Epithelial cell of prostate (primary cell): ENCODE results near the gene SLC51A.
A peak's percentile ranks its signal among the peaks of the same experiment; 100 is the strongest.
"Not testable (repeated sequence)": the region's sequence is repeated elsewhere in the genome, so short reads cannot be mapped to it uniquely, and the experiment has no call there.

Experiments used
- DNase-seq: peaks from one replicate; pipeline ENCODE4 v3.0.0-alpha.2; 2011; ENCODE audit warnings: low read depth, low spot score
- H3K27ac ChIP-seq: fragments of 450-650 bp; 2 replicates; pipeline ENCODE4 v1.5.1; 2017; ENCODE audit warnings: mild to moderate bottlenecking

Gene SLC51A

DNA sequence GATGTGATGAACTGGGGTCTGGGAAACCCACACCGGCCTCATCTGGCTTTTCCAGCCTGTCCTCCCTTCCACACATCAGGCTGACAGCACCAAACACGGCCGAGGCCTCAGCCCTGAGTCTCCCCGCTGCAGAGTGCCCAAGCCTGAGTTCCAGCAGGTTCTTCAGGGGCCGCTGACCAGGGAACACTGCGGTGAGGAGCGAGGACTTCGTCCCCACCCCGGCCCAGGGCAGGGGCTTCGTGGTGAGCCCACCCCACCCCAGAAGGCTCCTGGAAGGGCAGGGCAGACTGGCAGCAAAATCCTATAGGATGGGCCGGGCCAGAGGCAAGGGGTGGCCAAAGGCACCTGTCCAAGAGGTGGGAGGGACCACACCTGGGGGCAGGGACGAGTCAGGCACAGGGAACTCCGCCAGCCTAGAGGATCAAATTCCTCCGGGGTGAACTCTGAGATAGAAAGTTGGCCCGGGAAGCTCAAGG is at the start of gene SLC51A:
Gene SLC51A (plus strand): TSS at position 446 of the 476 bp plus-strand sequence. CDS start 179 bp downstream, outside the sequence.
- no peak within 1 kb of the TSS for H3K27ac ChIP-seq

DNA sequence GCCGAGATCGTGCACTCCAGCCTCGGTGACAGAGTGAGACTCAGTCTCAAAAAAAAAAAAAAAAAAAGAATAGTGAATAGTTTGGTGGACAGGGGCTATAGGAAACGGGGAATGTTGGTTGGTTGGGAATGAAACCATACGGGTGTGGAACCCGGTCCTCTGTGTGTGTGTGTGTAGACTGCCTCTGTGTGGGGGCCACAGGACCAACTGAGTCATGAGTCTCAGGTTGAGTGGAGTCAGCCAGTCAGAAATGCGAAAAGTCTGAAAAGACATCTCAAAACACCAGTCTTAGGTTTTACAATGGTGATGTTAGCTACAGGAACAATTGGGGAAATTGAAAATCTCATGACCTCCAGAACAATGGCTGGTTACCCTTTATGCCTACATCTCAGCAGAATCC is 49.6 kb upstream of the SLC51A start:
- no peak overlapping the region for H3K27ac ChIP-seq
- no peak for DNase-seq

More for the DNA sequence above, at the start of gene SLC51A:
- DNase-seq: no peak

DNA sequence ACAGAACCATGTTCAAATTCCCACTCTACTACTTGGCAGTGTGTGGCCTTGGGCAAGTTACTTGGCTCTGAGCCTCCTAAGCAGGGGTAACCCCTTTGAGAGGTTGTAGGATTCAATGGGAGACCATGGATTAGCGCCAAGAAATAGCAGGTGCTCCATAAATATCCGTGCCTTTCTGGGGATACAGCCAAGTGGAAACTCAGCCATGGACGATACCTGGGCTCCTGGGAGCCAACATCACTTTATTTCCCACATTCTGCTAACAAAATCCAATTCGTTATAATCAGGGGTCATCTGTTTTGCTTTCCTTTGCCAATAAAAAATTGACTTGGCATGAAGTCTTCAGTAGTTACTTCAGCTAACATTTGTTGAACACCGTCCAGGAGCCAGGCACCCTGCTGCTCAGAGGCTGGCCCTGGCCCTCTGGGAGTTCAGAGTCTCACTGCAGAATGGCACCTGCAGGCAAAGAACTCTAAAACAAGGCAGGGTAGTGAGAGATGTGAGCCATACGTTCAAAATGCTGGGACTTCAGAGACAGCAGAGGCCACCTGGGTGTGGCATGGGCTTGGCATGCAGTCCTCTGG is 47.4 kb upstream of the SLC51A start:
- DNase-seq: no peak
- H3K27ac ChIP-seq: no peak overlapping the region

DNA sequence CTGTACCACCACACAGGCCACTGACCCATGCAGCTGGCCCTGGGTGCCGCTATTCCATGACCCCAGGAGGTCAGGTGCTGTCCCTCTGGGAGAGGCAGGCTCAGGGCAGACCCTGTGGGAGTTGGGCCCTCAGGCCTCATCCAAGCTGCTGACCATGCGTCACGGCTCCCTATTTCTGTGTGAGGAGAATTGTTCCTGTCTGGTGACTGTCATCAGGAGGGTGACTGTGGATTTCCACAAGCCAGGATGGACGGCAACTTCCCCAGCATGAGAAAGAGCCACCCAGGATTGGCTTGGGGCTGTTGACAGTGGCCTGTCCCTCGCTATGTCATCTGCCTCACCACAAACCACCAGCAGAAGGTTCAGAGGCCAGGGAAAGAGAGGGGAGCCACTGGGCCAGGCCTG is 46.5 kb upstream of the SLC51A start:
- no peak overlapping the region for H3K27ac ChIP-seq
- DNase-seq: no peak

DNA sequence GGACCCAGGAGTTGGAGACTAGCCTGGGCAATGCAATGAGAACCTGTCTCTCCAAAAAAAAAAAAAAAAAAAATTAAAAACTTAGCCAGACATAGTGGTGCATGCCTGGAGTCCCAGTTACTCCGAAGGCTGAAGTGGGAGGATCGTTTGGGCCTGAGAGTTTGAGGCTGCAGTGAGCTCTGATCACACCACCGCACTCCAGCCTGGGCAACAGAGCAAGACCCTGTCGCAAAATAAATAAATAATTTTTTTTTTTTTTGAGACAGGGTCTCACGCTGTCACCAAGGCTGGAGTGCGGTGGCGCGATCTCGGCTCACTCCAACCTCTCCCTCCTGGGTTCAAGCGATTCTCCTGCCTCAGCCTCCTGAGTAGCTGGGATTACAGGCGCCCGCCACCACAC is 46.0 kb upstream of the SLC51A start:
- not testable (repeated sequence) for H3K27ac ChIP-seq

DNA sequence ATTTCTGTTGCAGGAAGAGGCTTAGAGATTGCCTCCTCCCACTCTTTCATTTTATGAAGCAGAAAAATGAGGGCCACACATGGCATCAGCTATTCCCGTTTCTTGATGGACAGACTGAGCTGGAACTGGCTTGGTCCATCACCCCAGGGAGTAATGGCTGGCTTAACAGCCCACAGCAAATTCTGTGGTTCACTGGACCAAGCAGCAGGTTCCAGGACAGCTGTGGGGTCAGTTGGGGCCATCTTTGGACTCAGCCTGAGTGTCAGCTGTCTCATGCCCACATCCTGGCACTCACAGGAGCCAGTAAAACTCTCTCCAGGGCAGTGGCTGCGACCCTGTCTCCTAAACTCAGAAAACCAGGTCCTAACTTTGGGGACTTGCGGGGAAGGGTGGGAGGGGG is 41.7 kb upstream of the SLC51A start:
- DNase-seq: no peak

More for the DNA sequence above, 46.0 kb upstream of the SLC51A start:
- DNase-seq: not testable (repeated sequence)

DNA sequence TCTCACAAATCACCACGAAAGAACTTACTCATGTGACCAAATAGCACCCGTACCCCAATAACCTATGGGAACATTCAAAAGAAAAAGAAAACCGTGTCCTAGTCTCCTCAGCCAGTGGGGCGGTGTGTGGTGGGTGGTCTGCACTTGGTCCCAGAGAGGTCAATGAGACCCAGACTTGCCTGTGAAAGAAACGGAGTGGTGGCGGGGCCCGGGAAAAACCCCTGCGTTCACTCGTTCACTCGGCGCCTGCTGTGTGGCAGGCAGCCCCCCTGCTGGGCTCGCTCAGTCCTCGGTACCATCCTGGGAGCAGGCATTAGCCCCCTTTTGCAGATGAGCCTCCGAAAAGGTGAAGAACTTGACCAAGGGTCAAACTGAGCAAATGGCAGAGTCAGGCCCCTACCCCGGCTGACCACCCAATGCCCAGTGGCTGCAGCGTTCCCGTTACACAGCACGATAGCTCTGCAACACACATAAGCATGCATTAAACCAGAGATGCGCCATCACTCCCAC is 41.2 kb upstream of the SLC51A start:
- no peak overlapping the region for H3K27ac ChIP-seq
- no peak for DNase-seq

More for the DNA sequence above, 41.7 kb upstream of the SLC51A start:
- H3K27ac ChIP-seq: no peak overlapping the region

DNA sequence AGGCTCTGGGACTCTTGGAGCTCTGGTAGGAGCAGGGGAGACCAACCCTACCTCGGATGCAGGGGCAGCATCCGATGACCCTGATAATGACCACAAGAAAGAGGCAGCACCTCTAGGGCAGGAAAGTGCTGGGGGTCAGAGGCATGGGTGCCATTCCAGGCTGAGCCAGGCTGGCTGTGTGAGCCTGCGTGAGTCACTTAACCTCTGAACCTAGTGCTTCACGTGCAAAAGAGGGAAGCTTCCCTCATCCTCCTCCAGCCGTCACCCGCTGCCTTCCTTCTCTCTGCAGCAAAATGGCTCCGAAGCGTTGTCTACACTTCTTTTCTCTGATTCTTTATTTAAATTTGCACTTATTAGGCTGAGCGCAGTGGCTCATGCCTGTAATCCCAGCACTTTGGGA is 40.6 kb upstream of the SLC51A start:
- no peak overlapping the region for H3K27ac ChIP-seq
- no peak for DNase-seq

DNA sequence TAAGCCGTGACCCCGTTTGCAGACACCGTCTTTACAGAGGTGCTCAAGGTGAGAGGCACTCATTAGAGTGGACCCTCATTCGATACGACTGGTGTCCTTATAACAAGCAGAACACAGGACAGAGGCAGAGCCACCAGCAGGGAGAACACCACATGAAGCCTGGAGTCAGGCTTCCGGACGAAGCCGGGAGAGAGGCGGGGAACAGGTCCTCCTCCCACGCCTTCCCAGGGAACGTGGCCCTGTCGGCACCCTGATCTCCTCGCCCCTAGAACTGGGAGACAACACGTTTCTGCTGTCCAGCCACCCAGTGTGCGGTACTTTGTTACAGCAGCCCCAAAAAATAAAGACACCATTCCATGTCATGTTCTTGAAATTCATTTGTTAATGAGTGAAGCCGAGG is 38.8 kb upstream of the SLC51A start:
- DNase-seq: no peak
- no peak overlapping the region for H3K27ac ChIP-seq

DNA sequence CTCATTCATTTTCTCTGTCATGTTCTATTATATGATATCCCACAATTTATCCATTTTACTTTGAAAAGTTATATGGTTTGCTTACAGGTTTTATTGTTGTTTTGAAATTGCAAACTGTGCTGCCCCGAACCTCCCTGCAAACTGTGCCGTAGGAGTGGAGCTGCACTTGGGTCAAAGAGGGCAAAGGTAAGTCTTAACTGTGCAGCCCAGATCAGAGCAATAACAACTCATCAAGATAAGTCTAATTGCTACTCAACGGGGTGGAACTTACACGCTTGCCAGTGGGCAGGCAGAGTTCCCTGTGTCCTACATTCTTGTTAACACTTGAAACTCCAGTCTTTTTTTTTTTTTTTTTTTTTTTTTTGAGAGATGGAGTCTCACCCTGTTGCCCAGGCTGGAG is 38.4 kb upstream of the SLC51A start:
- no peak overlapping the region for H3K27ac ChIP-seq
- DNase-seq: no peak

DNA sequence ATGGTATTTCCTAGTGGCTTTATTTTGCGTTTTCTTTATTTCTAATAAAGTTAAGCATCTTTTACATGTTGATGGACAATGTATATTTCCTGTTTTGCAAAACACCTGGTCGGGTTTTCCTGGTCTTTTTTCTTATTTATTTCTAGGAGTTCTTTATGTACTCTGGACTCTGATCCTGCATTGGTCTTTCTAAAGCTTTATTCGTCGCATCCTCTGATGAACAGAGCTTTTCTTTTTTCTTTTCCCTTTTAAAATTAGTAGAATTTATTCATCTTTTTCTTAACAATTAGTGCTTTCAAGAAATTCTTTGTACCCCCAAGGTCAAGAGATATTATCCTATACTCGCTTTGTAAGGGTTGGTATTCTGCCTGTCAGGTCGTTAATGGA is 37.3 kb upstream of the SLC51A start:
- peak overlapping the region; percentile 57 for H3K27ac ChIP-seq
- no peak for DNase-seq

DNA sequence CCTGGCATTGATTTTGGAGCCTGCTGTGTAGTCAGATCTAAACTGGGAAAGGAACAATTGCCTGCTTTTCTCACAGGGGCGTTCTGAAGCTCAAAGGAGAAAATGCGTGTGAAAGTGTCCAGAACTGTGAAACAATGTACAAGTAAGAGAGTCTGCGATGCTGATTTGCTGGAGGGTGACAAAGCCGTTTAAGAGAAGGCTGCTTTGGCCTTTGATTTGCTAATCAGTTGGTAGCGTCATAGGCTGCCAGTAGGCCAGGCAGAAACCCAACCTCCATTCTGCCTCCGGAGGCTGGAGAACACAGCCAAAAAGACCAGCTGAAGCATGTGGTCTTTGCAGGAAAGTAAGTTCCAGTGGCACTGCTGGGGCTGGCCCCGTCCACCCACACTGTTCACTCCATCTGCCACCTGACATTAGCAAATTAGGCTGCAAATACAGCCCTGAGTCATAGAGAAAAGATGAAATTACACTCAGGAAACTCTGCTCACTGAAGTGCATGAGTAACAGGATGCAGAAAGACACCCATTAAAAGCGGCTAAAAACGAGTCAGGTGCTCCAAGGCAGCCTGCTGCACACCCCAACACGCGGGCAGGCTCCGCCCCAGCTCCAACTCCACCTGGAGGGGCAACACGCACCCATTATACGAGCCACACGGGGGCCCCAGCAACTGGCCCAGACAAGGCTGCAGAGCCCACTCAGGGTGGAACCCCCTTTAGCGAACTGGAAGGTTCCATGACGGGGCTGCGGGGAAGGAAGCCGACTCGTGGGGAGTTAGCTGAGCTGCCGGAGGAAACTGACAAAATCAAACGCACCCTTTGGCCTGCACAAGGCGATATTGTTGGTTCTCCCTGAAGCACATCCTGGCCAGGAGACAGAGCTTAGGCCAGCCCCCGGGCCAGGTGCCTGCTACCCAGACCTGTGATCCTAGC is 36.7 kb upstream of the SLC51A start:
- peak overlapping the region; percentile 57 for H3K27ac ChIP-seq
- DNase-seq: peak; percentile 67

DNA sequence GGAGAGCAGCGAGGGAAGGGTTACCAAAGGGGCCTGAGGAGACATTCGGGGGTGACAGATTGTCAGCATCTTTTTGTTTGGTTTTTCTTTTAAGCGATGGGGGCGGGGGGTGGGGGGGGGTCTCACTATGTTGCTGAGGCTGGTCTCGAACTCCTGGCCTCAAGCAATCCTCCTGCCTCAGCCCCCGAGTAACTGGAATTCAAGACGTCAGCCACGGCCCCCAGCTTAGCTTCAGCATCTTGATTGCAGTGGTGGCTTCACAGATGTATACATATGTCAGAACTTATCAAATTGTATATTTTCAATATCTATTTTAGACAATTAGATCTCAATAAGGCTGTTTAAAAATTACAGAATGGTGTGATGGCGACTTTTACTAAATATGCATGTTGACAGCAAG is 36.0 kb upstream of the SLC51A start:
- no peak for DNase-seq
- peak overlapping the region; percentile 57 for H3K27ac ChIP-seq

DNA sequence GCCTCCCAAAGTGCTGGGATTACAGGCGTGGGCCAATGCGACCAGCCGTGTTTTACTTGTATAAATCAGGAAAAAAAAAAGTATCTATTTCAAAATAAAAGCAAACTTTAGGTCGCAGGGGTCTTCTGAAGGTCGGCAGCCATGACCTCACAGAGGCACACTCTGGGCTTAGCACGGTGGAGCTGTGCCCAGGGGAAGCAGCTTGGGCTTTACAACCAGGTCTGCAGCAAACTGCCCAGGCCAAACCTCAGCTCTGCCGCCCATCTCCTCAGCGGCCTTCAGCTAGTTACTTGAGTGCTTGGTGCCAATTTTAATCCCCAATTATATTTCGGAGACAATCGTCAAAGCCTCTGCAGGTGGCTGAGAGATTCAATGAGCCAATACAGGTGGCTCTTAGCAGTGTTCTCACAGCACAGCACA is 35.2 kb upstream of the SLC51A start:
- no peak for DNase-seq
- H3K27ac ChIP-seq: no peak overlapping the region

DNA sequence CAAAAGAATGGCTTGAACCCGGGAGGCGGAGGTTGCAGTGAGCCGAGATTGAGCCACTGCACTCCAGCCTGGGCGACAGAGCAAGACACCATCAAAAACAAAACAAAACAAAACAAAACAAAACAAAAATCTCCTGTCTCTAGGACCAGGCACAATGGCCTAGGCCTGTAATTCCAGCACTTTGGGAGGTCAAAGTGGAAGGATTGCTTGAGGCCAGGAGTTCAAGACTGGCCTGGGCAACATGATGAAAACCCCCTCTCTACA is 32.2 kb upstream of the SLC51A start:
- DNase-seq, H3K27ac ChIP-seq: not testable (repeated sequence)

DNA sequence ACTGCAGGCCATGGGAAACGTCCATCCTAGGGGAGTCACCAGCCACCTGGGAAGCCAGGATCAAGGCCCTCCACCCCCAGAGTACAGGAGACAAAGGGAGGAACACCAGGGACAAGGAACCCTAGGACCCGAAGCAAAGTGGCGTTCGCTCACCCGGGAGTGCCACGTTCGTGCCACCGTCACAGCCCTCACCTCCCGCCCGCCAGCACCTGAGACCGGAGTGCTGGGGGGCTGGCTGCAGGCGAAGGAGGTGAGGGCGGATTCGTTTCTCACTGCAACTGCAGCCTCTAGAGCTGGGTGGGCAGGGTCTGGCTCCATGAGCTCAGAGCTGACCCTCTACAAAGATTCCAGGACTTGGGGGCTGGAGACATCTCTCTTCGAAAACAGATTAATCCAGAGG is 31.5 kb upstream of the SLC51A start:
- no peak overlapping the region for H3K27ac ChIP-seq
- DNase-seq: no peak

DNA sequence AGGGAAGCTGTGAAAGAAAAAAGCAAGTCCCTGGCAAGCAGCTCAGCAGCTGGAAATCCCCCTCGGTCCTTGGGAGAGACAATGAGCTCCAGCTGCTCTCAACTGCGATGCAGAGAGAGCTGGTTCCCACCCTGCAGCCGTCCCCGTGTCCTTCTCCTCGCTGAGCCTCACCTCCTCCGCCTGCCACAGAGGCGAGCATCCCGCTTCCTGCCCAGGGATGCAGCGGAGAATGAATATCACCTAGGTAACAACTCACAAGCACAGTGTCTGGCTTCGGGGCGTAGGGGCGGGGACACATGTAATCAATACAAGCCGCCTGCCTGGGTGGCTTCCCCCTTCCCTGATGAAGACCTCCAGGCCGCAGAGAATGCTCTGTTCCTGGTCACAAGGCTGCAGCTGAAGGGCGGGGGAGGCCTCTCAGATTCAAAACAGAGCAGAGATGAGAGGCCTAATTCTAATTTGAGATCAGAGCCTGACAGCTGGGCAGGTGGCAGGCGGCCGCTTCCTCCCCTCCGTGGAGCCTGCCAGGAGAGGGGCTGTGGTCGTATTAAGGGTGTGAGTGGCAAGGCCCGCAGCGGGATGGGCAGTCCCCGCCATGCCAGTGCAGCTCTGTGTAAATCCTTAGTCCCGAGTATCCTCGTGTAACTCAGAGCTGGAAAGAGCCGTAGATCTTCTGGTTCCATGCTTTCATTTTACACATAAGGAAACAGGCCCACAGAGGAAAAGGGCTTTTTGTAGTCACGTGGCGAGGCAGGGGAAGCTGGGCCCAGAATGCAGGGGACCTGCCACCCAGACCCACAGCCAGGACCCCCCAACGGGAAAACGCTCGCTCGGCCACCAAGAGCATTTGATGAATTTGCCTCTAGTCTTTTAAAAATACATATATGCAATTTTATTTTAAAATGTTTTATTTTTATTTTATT is 29.4 kb upstream of the SLC51A start:
- H3K27ac ChIP-seq: no peak overlapping the region
- DNase-seq: no peak

DNA sequence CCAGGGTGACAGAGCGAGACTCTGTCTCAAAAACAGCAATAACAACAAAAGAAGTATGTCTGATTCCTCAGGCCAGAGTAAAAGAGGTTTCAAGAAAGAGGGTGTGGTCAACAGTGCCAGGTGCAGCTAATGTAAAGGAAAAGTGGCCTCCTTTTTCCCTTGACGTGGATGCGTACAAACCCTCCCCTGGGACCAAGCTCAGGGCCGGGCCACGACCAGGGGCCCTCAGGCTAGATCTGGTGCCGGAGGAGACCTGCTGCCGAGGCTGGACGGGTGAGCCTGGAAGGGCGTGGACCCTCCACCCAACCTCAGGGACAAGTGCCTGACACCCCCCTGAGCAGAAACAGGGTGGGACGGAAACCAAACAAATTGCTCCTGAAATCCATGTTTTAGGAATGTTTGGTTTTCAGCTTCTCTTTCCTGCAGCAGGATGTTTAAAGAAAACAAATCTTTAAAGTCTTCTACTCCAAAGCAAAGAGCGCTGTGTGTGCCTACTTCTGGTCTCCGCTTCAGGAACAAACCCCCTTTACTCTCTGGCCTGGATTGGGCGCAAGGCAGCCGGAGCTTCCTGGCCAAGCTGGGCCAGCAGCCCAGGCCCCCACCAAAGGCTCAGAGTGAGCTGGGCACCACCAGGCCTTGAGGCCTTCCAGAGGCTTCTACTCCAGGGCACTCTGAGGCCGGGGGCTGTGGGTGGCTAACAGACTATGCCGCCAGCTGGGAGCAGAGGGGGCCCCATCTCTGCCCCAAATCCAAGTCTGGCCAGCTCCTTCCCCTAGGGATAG is 26.6 kb upstream of the SLC51A start:
- H3K27ac ChIP-seq: no peak overlapping the region
- no peak for DNase-seq

DNA sequence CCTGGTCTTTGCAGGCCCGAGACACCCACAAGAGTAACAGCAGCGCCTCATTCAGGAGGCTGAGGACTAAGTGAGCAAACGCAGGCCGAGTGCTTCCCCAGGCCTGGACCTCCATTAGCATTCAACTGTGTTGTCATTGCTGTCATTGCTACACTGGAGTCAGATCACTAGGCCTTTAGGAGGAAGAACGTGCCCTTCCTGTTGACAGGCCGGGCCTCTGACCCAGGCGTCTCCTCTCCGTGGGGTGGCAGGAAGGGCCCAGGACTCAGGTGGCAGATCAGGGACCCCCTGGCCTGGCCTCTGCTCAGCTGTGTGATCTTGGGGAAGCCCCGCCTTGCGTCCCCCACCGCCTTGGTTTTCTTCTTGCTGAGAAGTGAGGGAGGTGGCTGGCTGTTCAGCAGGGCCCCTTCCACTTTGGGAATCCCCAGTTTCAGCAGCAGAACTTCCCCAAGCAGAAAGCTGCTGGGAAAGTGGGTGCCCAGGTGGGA is 24.3 kb upstream of the SLC51A start:
- no peak overlapping the region for H3K27ac ChIP-seq
- no peak for DNase-seq
